Heart left ventricle (tissue), 13 donors: ENCODE data around the gene TTLL13.

ENCODE experiments used
- POLR2A ChIP-seq, 2 donors: fragments of 450-650 bp; IDR thresholded peaks; one replicate each; pipeline ENCODE4 v1.6.1; 2017; ENCODE audit warnings: antibody characterized with exemption in 2 of 2, mild to moderate bottlenecking in 2 of 2, moderate library complexity in 2 of 2
- TF ChIP-seq, protein P1 (sequence below), 12 donors: fragments of 200-600 bp; sonication (generic) in 4 of 12; IDR thresholded peaks; one replicate each; pipeline versions ENCODE4 v1.5.0 to v1.8.0; 2018 to 2022; ENCODE audit warnings: antibody characterized with exemption in 12 of 12, mild to moderate bottlenecking in 5 of 12
- donor health status: ischemic (EF 13 %, LVEDD 7.1; RV severe dilation, severe dysfunction).
- donor health status: DM: no; HTN: yes; CAD: no.
- donor health status: DM: no; HTN: no; CAD: no.
- donor health status: ischemic (EF 25% LVEDD 6.9; RV normal size, moderate dysfunction).
- donor health status: ischemic (EF 25% LVEDD 5.7; RV mildly dilated, moderate dysfunction).
- donor health status: ischemic (EF 35%, LVEDD 5.7; RV mildly dilated, moderate dysfunction).
- donor health status: nonischemic (EF 11% LVEDD 7.7; RV severe dilation, severe dysfunction).
- donor health status: DM: yes; HTN: yes; CAD: no.
- donor health status: PGD.
- donor health status: ischemic (EF 29% LVEDD 5.4; RV normal size, mild dysfunction).
- donor health status: nonischemic (EF 23%, LVEDD 6.1; RV moderate dilation, normal function).

DNA sequence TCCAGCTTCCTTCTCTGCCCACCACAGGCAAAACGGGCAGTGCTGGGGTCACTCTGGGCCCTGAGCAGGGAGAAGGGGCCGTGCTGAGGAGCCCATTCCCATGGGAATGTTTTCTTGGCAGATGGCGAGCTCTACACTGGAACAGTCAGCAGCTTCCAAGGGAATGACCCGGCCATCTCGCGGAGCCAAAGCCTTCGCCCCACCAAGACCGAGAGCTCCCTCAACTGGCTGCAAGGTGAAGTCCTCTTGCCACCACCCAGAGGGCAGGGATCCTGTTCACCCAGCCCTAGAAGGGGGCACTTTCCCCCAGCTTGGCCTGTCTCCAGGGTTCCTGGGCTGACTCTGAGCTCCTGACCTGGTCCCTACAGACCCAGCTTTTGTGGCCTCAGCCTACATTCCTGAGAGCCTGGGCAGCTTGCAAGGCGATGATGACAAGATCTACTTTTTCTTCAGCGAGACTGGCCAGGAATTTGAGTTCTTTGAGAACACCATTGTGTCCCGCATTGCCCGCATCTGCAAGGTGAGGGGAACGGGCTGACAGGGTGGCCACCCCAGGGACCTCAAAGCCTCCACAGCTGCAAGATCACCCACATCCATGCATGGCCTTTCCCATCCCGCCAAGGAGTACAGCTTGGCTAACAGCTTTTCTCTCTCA lies 28.0 kb upstream of the TTLL13 start:
- TF ChIP-seq, protein P1, sequence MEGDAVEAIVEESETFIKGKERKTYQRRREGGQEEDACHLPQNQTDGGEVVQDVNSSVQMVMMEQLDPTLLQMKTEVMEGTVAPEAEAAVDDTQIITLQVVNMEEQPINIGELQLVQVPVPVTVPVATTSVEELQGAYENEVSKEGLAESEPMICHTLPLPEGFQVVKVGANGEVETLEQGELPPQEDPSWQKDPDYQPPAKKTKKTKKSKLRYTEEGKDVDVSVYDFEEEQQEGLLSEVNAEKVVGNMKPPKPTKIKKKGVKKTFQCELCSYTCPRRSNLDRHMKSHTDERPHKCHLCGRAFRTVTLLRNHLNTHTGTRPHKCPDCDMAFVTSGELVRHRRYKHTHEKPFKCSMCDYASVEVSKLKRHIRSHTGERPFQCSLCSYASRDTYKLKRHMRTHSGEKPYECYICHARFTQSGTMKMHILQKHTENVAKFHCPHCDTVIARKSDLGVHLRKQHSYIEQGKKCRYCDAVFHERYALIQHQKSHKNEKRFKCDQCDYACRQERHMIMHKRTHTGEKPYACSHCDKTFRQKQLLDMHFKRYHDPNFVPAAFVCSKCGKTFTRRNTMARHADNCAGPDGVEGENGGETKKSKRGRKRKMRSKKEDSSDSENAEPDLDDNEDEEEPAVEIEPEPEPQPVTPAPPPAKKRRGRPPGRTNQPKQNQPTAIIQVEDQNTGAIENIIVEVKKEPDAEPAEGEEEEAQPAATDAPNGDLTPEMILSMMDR (IDR thresholded peaks at IDR 0.05), result peak; percentile 62 to 89 (median 72)
- no peak for TF ChIP-seq POLR2A (IDR thresholded peaks at IDR 0.05)
